ENCODE data around the gene KNSTRN.

- no peak for TF ChIP-seq CTCF (conservative IDR thresholded peaks at IDR 0.05; ENCODE audit: low read depth, low read length)
- no peak for TF ChIP-seq EZH2 (IDR thresholded peaks at IDR 0.05; ENCODE audit: borderline replicate concordance, low read depth, low read length, poor library complexity, severe bottlenecking)
These were observed 60.7 kb downstream of the KNSTRN start for GRCh38 chr15:40443255-40443654.
